GM12878 (cell line): ENCODE data around the gene ITSN2. TPM values are rescaled to one million over a fixed set of nuclear protein-coding genes. Genes with fewer than 3 reads are reported as not detected.

Experiments used
- ATAC-seq: fragments of 200-7000 bp; cut with Tn5 transposase; 3 replicates; pipeline ENCODE4 v1.9.1; 2020; ENCODE audit warnings: mild to moderate bottlenecking, moderate library complexity
- BruUV-seq: library from RNA; stranded (reverse); fragments of 400-500 nt; replicated peaks from 2 replicates; lab custom pipeline; 2021; lab: Mats Ljungman, UMichigan
- CTCF ChIA-PET: fragments of 300-600 bp; sonication (Branson Sonifier 250); formaldehyde crosslinking; extraction: SDS; loops from one replicate; lab custom pipeline; 2021; ENCODE audit warnings: inconsistent platforms; lab: Yijun Ruan, JAX
- POLR2A ChIA-PET: fragments of 350-600 bp; formaldehyde crosslinking; extraction: SDS; loops from one replicate; lab custom pipeline; 2021; ENCODE audit warnings: inconsistent platforms; lab: Charles Lee
- RAD21 ChIA-PET: fragments of 300-600 bp; sonication (Branson Sonifier 250); formaldehyde crosslinking; loops from one replicate; lab custom pipeline; 2023; ENCODE audit warnings: antibody characterized with exemption; ENCODE audit not compliant: unreplicated experiment; lab: Charles Lee
- SMC1A ChIA-PET: fragments of 300-600 bp; sonication (Branson Sonifier 250); formaldehyde crosslinking; loops from one replicate; lab custom pipeline; 2023; ENCODE audit not compliant: unreplicated experiment, uncharacterized antibody; lab: Charles Lee
- DNase-seq: peaks from one replicate; pipeline ENCODE4 v3.0.0-alpha.2; 2011; ENCODE audit warnings: low read depth, low spot score
- FAIRE-seq: peaks from 3 replicates; lab custom pipeline; 2011; peaks lifted over from hg19 to GRCh38; lab: Jason Lieb, UNC
- H2AFZ ChIP-seq: 2 replicates; pipeline ENCODE4 v1.6.0; 2011; ENCODE audit warnings: low read depth, low read length, control low read depth; ENCODE audit not compliant: control insufficient read depth
- H3K27ac ChIP-seq: 2 replicates; pipeline ENCODE4 v1.5.1; 2011; ENCODE audit warnings: control low read depth; ENCODE audit not compliant: control insufficient read depth, insufficient read depth
- H3K27me3 ChIP-seq, 2 experiments: replicated peaks in 1 of 2; 2 replicates each; pipeline versions ENCODE4 v1.6.0 to v1.6.1; 2011; ENCODE audit warnings: low read length in 1 of 2; ENCODE audit not compliant: control insufficient read depth in 2 of 2, insufficient read depth in 2 of 2
- H3K36me3 ChIP-seq, 2 experiments: 2 replicates each; pipeline ENCODE4 v1.5.1; 2011; ENCODE audit warnings: low read length in 1 of 2; ENCODE audit not compliant: control insufficient read depth in 2 of 2, insufficient read depth in 2 of 2
- H3K4me1 ChIP-seq: 2 replicates; pipeline ENCODE4 v1.6.1; 2011; ENCODE audit warnings: mild to moderate bottlenecking, low read length, moderate library complexity, mixed read lengths; ENCODE audit not compliant: control insufficient read depth, insufficient read depth
- H3K4me2 ChIP-seq: 2 replicates; pipeline ENCODE4 v1.6.0; 2011; ENCODE audit warnings: control low read depth; ENCODE audit not compliant: control insufficient read depth, insufficient read depth
- H3K4me3 ChIP-seq: fragments of 200-600 bp; sonication (generic); 2 replicates; pipeline ENCODE4 v1.5.1; 2016
- H3K79me2 ChIP-seq: 2 replicates; pipeline ENCODE4 v1.6.0; 2011; ENCODE audit warnings: low read length; ENCODE audit not compliant: control insufficient read depth, insufficient read depth
- H3K9ac ChIP-seq: 2 replicates; pipeline ENCODE4 v1.8.0; 2011; ENCODE audit warnings: low read length, control low read depth, mixed read lengths; ENCODE audit not compliant: control insufficient read depth, insufficient read depth
- H3K9me3 ChIP-seq: replicated peaks from 3 replicates; pipeline ENCODE4 v1.5.1; 2011; ENCODE audit warnings: mild to moderate bottlenecking, low read length; ENCODE audit not compliant: control insufficient read depth, insufficient read depth
- H4K20me1 ChIP-seq: 2 replicates; pipeline ENCODE4 v1.6.0; 2011; ENCODE audit not compliant: control insufficient read depth, insufficient read depth
- ATF7 ChIP-seq: fragments of 450-650 bp; IDR thresholded peaks from 2 replicates; pipeline ENCODE4 v1.6.1; 2016; ENCODE audit warnings: low read depth, mild to moderate bottlenecking
- ESRRA ChIP-seq: IDR thresholded peaks from 2 replicates; pipeline ENCODE4 v1.6.1; 2012; ENCODE audit warnings: mild to moderate bottlenecking, low read length, improper control_type of control experiment
- ETV6 ChIP-seq, 2 experiments: fragments of 450-650 bp in 1 of 2; IDR thresholded peaks in 1 of 2; conservative IDR thresholded peaks in 1 of 2; 2 replicates each; pipeline ENCODE4 v1.6.1; 2014; ENCODE audit warnings: antibody characterized with exemption in 1 of 2, borderline replicate concordance in 1 of 2, low read depth in 1 of 2, mild to moderate bottlenecking in 1 of 2, moderate library complexity in 1 of 2
- GATAD2B ChIP-seq: fragments of 450-650 bp; conservative IDR thresholded peaks from 2 replicates; pipeline ENCODE4 v1.6.1; 2017; ENCODE audit warnings: low read depth, mild to moderate bottlenecking, moderate library complexity
- HDAC6 ChIP-seq: fragments of 200-600 bp; sonication (generic); IDR thresholded peaks from one replicate; pipeline ENCODE4 v1.8.0; 2017; ENCODE audit warnings: antibody characterized with exemption; ENCODE audit not compliant: unreplicated experiment
- IKZF2 ChIP-seq, 2 experiments: fragments of 450-650 bp; IDR thresholded peaks; 2 replicates each; pipeline ENCODE4 v1.6.1; 2017; ENCODE audit warnings: mild to moderate bottlenecking in 2 of 2, moderate library complexity in 2 of 2
- SMAD5 ChIP-seq: IDR thresholded peaks from 2 replicates; pipeline ENCODE4 v1.6.1; 2016; ENCODE audit warnings: antibody characterized with exemption, low read depth
- TCF7 ChIP-seq: IDR thresholded peaks from 2 replicates; pipeline ENCODE4 v1.6.1; 2014; ENCODE audit warnings: antibody characterized with exemption, borderline replicate concordance
- ZBTB40 ChIP-seq: fragments of 450-650 bp; IDR thresholded peaks from 2 replicates; pipeline ENCODE4 v1.6.1; 2016; ENCODE audit warnings: mild to moderate bottlenecking, moderate library complexity, borderline replicate concordance
- ZNF24 ChIP-seq: fragments of 450-650 bp; IDR thresholded peaks from 2 replicates; pipeline ENCODE4 v1.6.1; 2017; ENCODE audit warnings: antibody characterized with exemption, mild to moderate bottlenecking
- WGBS: methylation state at CpG from one replicate; pipeline ENCODE4 v1.1.6; 2016; ENCODE audit warnings: low lambda C conversion rate; ENCODE audit not compliant: insufficient replicate concordance, insufficient coverage; ENCODE audit errors: missing lambda C conversion rate; 5-methylcytosine and 5-hydroxymethylcytosine counted together
- in situ Hi-C: fragments of 300-500 bp; cut with MboI; formaldehyde crosslinking; loops from 9 replicates; pipeline ENCODE4 v1.14.3; 2018; ENCODE audit warnings: mixed read lengths
- intact Hi-C: fragments of 100-400 bp; cut with micrococcal nuclease; formaldehyde crosslinking; loops from one replicate; pipeline ENCODE4 v1.14.2; 2022; ENCODE audit not compliant: unreplicated experiment
- polyA plus RNA-seq, 11 experiments: library from polyadenylated mRNA; depleted of rRNA in 4 of 11; unstranded in 6 of 11; stranded (reverse) in 5 of 11; fragments of >200 nt; fragmentation: Nextera tagmentation in 4 of 11; fragmentation: Illumina TruSeq in 1 of 11; extraction: Ambion mirVana in 4 of 11; extraction: Trizol in 1 of 11; gene quantifications; 1 replicate in 1 of 11; 2 replicates in 10 of 11; pipeline versions ENCODE4 v1.2.1 to v1.2.3, GENCODE V29; 2011 to 2016; ENCODE audit warnings: inconsistent platforms in 2 of 11, missing spikeins in 2 of 11, low read depth in 1 of 11
- total RNA-seq, 4 experiments: library from RNA; depleted of rRNA in 3 of 4; stranded (reverse); fragments of >200 nt in 3 of 4; fragmentation: Illumina TruSeq in 1 of 4; extraction: Trizol in 1 of 4; gene quantifications; 2 replicates each; pipeline versions ENCODE4 v1.2.1 to v1.2.3, GENCODE V29; 2013 to 2021
- TF ChIP-seq, protein P1 (sequence below): IDR thresholded peaks from 2 replicates; pipeline ENCODE4 v1.6.1; 2012; ENCODE audit warnings: improper control_type of control experiment, low read depth, low read length; ENCODE audit not compliant: insufficient replicate concordance

Gene ITSN2
- total and polyA plus RNA-seq, 10 of the 15 experiments (the other 5 are each of a cell fraction or from before 2014, with no cell fraction given): 20.5 to 80.0 (median 54.7) TPM

GRCh38 chr2:24402242-24403097 is 42.1 kb upstream of the ITSN2 start (continued):
- TF ChIP-seq ZBTB40 (no peak), HDAC6 (no peak)

- RAD21 ChIA-PET: interaction anchor here (0.7 kb wide), 1 partner anchor 16 kb away, joined by 5 read pairs; no protein-coding TSS in a partner anchor
- CTCF ChIA-PET: interaction anchor here (1.2 kb wide), 2 partner anchors 9 to 573 kb away, joined by 3 to 9 read pairs; no protein-coding TSS in a partner anchor
- no peaks in the 10 kb centered on the region for H3K36me3 ChIP-seq
- no peaks in the 10 kb centered on the region for H4K20me1 ChIP-seq
- no peaks in the 10 kb centered on the region for H3K79me2 ChIP-seq
- DNase-seq: no peak
- ATAC-seq: no peak
- H2AFZ ChIP-seq: no peak overlapping the region
- no peak overlapping the region for H3K4me3 ChIP-seq
- peaks cover 6% of the 10 kb centered on the region for H3K4me1 ChIP-seq
- no peak for FAIRE-seq
- POLR2A ChIA-PET: no interaction called here
- intact Hi-C loops (no loop called here), in situ Hi-C loops (no loop called here)
- H3K4me2 ChIP-seq: no peak overlapping the region
- H3K27ac ChIP-seq: no peak overlapping the region
- BruUV-seq: no TSS peak
- H3K27me3 ChIP-seq: no peaks in the 10 kb centered on the region
- H3K9ac ChIP-seq: no peak overlapping the region
- no peaks in the 10 kb centered on the region; the same call in 2 of the 3 replicates for H3K9me3 ChIP-seq
- WGBS: 80% methylated on average over 18 of the region's 18 CpGs
- TF ChIP-seq TCF7 (no peak), IKZF2 (IDR thresholded peaks at IDR 0.05) (no peak), SMAD5 (no peak), GATAD2B (no peak), ATF7 (no peak), ZNF24 (no peak), ESRRA (no peak), ETV6 (conservative IDR thresholded peaks at IDR 0.05 in 1 of 2, IDR thresholded peaks at IDR 0.05 in 1 of 2; ENCODE audit: borderline replicate concordance in 1 of 2, low read depth in 1 of 2) (no peak)
- TF ChIP-seq, protein P1, sequence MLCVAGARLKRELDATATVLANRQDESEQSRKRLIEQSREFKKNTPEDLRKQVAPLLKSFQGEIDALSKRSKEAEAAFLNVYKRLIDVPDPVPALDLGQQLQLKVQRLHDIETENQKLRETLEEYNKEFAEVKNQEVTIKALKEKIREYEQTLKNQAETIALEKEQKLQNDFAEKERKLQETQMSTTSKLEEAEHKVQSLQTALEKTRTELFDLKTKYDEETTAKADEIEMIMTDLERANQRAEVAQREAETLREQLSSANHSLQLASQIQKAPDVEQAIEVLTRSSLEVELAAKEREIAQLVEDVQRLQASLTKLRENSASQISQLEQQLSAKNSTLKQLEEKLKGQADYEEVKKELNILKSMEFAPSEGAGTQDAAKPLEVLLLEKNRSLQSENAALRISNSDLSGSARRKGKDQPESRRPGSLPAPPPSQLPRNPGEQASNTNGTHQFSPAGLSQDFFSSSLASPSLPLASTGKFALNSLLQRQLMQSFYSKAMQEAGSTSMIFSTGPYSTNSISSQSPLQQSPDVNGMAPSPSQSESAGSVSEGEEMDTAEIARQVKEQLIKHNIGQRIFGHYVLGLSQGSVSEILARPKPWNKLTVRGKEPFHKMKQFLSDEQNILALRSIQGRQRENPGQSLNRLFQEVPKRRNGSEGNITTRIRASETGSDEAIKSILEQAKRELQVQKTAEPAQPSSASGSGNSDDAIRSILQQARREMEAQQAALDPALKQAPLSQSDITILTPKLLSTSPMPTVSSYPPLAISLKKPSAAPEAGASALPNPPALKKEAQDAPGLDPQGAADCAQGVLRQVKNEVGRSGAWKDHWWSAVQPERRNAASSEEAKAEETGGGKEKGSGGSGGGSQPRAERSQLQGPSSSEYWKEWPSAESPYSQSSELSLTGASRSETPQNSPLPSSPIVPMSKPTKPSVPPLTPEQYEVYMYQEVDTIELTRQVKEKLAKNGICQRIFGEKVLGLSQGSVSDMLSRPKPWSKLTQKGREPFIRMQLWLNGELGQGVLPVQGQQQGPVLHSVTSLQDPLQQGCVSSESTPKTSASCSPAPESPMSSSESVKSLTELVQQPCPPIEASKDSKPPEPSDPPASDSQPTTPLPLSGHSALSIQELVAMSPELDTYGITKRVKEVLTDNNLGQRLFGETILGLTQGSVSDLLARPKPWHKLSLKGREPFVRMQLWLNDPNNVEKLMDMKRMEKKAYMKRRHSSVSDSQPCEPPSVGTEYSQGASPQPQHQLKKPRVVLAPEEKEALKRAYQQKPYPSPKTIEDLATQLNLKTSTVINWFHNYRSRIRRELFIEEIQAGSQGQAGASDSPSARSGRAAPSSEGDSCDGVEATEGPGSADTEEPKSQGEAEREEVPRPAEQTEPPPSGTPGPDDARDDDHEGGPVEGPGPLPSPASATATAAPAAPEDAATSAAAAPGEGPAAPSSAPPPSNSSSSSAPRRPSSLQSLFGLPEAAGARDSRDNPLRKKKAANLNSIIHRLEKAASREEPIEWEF: no peak
- SMC1A ChIA-PET: interaction anchor here (1.1 to 1.9 kb wide), 2 partner anchors 10 kb away, joined by 4 to 6 read pairs; no protein-coding TSS in a partner anchor
Observed at GRCh38 chr2:24400207-24400907, 40.0 kb upstream of the ITSN2 start.
